ENCODE results near the gene REEP3. TPM values are rescaled to one million over a fixed set of nuclear protein-coding genes. Genes with fewer than 3 reads are reported as not detected.

REEP3 gene, protein sequence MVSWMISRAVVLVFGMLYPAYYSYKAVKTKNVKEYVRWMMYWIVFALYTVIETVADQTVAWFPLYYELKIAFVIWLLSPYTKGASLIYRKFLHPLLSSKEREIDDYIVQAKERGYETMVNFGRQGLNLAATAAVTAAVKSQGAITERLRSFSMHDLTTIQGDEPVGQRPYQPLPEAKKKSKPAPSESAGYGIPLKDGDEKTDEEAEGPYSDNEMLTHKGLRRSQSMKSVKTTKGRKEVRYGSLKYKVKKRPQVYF
- total RNA-seq (11.9 TPM), polyA plus RNA-seq (11.2 TPM)
- long read RNA-seq, donor 1 = 0 reads
- long read RNA-seq, donor 2 = 0 reads
- long read RNA-seq, donor 3, full-length matches to known transcripts = 5 of 5 reads
- long read RNA-seq, donor 3, partial matches to known transcripts = 0 of 5 reads
- long read RNA-seq, donor 3, other reads (novel, unspliced or antisense) = 0 of 5 reads
- long read RNA-seq, donor 4, full-length matches to known transcripts = 1 of 1 reads
- long read RNA-seq, donor 4, partial matches to known transcripts = 0 of 1 reads
- long read RNA-seq, donor 4, other reads (novel, unspliced or antisense) = 0 of 1 reads
- long read RNA-seq, donor 5, full-length matches to known transcripts = 5 of 5 reads
- long read RNA-seq, donor 5, partial matches to known transcripts = 0 of 5 reads
- long read RNA-seq, donor 5, other reads (novel, unspliced or antisense) = 0 of 5 reads
- long read RNA-seq, donor 6, full-length matches to known transcripts = 1 of 1 reads
- long read RNA-seq, donor 6, partial matches to known transcripts = 0 of 1 reads
- long read RNA-seq, donor 6, other reads (novel, unspliced or antisense) = 0 of 1 reads
- long read RNA-seq, donor 7, full-length matches to known transcripts = 7 of 7 reads
- long read RNA-seq, donor 7, partial matches to known transcripts = 0 of 7 reads
- long read RNA-seq, donor 7, other reads (novel, unspliced or antisense) = 0 of 7 reads
- long read RNA-seq, donor 8, full-length matches to known transcripts = 2 of 2 reads
- long read RNA-seq, donor 8, partial matches to known transcripts = 0 of 2 reads
- long read RNA-seq, donor 8, other reads (novel, unspliced or antisense) = 0 of 2 reads
- long read RNA-seq, donor 9, full-length matches to known transcripts = 1 of 1 reads
- long read RNA-seq, donor 9, partial matches to known transcripts = 0 of 1 reads
- long read RNA-seq, donor 9, other reads (novel, unspliced or antisense) = 0 of 1 reads
- long read RNA-seq, donor 10, full-length matches to known transcripts = 7 of 7 reads
- long read RNA-seq, donor 10, partial matches to known transcripts = 0 of 7 reads
- long read RNA-seq, donor 10, other reads (novel, unspliced or antisense) = 0 of 7 reads

DNA sequence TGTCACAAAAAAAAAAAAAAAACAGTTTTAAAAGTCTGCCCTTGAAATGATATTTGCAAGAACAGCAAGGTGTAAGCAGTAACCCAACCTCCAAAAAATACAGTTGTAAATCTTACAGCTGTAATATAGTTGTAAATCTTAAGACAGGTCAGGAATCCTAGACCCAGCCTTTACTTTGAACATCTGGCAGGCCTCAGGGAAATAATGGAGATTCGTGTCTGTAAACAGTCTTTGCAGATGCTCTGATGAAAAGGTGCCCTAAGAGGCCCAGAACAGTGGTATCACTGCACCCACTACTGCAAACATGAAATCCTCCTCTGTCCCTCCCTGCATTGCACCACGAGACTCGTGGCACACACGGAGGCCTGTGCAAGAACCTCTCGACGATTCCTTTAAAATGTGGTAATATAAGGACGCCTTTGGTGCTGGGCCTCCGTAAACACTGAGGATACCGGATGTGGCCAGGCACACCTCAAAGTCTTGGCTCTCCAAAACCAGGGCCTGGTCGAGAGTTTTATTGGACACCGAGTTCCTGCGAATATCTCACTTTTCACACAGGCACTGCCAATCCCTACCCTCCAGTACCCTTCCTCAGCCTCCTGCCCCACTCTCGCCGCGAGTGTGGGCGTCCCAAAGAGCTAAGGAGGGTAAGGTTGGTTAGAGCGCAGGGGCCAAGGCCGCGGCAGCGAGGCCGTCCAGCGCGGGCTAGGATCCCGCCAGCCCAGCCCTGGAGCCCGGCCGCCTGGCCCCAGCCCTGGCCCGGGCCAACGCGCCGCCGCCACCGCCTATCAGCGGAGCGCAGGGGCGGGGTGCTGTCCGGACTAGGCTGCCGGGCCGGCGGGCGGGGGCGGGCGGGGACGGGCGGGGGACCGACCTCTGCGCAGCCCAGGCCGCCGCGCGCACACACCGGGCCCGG, at the start of gene REEP3:
Gene REEP3, plus strand, starts transcription at position 902 of the 916 bp plus-strand sequence. CDS start 145 bp downstream, outside the sequence.
- peak in 7 of 9 donors; percentile 21 to 68 (median 38) for DNase-seq (ENCODE audit: low read depth in 6 of 9, low spot score in 9 of 9)
- Histone ChIP-seq H3K9me3 (ENCODE audit: control insufficient read depth in 2 of 2, insufficient read depth in 1 of 2, low read length in 1 of 2) (peaks cover 0 to 4% of the 10 kb centered on the region in 2 donors), H3K4me1 (ENCODE audit: control insufficient read depth in 2 of 2, insufficient read depth in 2 of 2, low read length in 2 of 2) (peaks cover 3 to 8% of the 10 kb centered on the region in 2 donors), H3K4me3 (ENCODE audit: low read length in 2 of 2) (peak within 1 kb of the TSS; percentile 76 to 95), H3K27me3 (ENCODE audit: control insufficient read depth in 2 of 2, insufficient read depth in 1 of 2, low read length in 1 of 2) (no peaks in the 10 kb centered on the region), H3K27ac (ENCODE audit: low read depth in 1 of 2, low read length in 1 of 2) (peak within 1 kb of the TSS; percentile 89 to 92), H3K36me3 (ENCODE audit: control insufficient read depth in 2 of 2, insufficient read depth in 2 of 2, low read length in 1 of 2) (no peaks in the 10 kb centered on the region)
- 11% methylated on average over 51 of the region's 52 CpGs for WGBS

- no peak overlapping the region for H3K4me3 ChIP-seq (ENCODE audit: low read length in 2 of 2)
- WGBS = 97% methylated on average over 8 of the region's 8 CpGs
These were observed 46.7 kb upstream of the REEP3 start for GRCh38 chr10:63474488-63474887.

DNA sequence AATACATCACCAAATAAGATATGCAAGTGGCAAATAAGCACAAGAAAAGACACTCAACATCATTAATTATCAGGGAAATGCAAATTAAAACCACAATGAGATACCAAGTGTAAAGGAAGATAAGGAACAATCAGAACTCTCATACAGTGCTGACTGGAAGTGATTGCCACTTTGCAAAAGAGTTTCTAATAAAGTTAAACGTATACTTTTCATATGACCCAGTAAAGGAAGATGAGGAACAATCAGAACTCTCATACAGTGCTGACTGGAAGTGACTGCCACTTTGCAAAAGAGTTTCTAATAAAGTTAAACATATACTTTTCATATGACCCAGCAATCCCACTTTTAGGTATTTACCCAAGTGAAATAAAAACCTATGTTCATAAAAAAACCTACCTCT, 43.3 kb upstream of the REEP3 start:
- no peaks in the 10 kb centered on the region for H3K27me3 ChIP-seq (ENCODE audit: control insufficient read depth in 2 of 2, insufficient read depth in 1 of 2, low read length in 1 of 2)
- H3K4me3 ChIP-seq (ENCODE audit: low read length in 2 of 2) = no peak overlapping the region
- H3K4me1 ChIP-seq (ENCODE audit: control insufficient read depth in 2 of 2, insufficient read depth in 2 of 2, low read length in 2 of 2) = no peaks in the 10 kb centered on the region
- H3K27ac ChIP-seq (ENCODE audit: low read depth in 1 of 2, low read length in 1 of 2) = no peak overlapping the region
- WGBS = 95% methylated on average over 1 of the region's 1 CpG
- DNase-seq (ENCODE audit: low read depth in 6 of 9, low spot score in 9 of 9) = no peak
- H3K36me3 ChIP-seq (ENCODE audit: control insufficient read depth in 2 of 2, insufficient read depth in 2 of 2, low read length in 1 of 2) = no peaks in the 10 kb centered on the region
- no peaks in the 10 kb centered on the region for H3K9me3 ChIP-seq (ENCODE audit: control insufficient read depth in 2 of 2, insufficient read depth in 1 of 2, low read length in 1 of 2)

More at GRCh38 chr10:63474488-63474887, 46.7 kb upstream of the REEP3 start:
- H3K36me3 ChIP-seq (ENCODE audit: control insufficient read depth in 2 of 2, insufficient read depth in 2 of 2, low read length in 1 of 2) = no peaks in the 10 kb centered on the region
- H3K4me1 ChIP-seq (ENCODE audit: control insufficient read depth in 2 of 2, insufficient read depth in 2 of 2, low read length in 2 of 2) = no peaks in the 10 kb centered on the region
- DNase-seq (ENCODE audit: low read depth in 6 of 9, low spot score in 9 of 9) = no peak
- H3K9me3 ChIP-seq (ENCODE audit: control insufficient read depth in 2 of 2, insufficient read depth in 1 of 2, low read length in 1 of 2) = no peaks in the 10 kb centered on the region
- no peak overlapping the region for H3K27ac ChIP-seq (ENCODE audit: low read depth in 1 of 2, low read length in 1 of 2)
- no peaks in the 10 kb centered on the region for H3K27me3 ChIP-seq (ENCODE audit: control insufficient read depth in 2 of 2, insufficient read depth in 1 of 2, low read length in 1 of 2)

DNA sequence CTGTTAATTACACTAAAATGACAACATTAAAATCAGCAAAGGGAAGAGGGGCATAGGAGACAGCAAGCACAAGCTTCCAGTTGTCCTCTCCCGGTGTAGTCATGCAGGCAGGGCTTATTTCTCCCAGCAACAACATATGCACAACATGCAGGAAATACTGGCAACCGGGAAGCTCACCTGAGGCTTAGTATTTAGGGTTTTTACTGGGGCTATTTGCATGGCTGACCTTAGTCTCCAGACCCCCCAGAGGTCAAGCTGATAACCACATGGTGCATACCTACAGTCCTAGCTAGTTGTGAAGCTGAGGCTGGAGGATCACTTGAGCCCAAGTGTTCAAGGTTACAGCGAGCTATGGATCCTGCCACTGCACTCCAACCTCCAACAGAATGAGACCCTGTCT, 42.6 kb upstream of the REEP3 start:
- DNase-seq (ENCODE audit: low read depth in 6 of 9, low spot score in 9 of 9) = no peak
- Histone ChIP-seq H3K4me1 (ENCODE audit: control insufficient read depth in 2 of 2, insufficient read depth in 2 of 2, low read length in 2 of 2) (no peaks in the 10 kb centered on the region), H3K9me3 (ENCODE audit: control insufficient read depth in 2 of 2, insufficient read depth in 1 of 2, low read length in 1 of 2) (no peaks in the 10 kb centered on the region), H3K27me3 (ENCODE audit: control insufficient read depth in 2 of 2, insufficient read depth in 1 of 2, low read length in 1 of 2) (no peaks in the 10 kb centered on the region), H3K36me3 (ENCODE audit: control insufficient read depth in 2 of 2, insufficient read depth in 2 of 2, low read length in 1 of 2) (no peaks in the 10 kb centered on the region), H3K27ac (ENCODE audit: low read depth in 1 of 2, low read length in 1 of 2) (no peak overlapping the region), H3K4me3 (ENCODE audit: low read length in 2 of 2) (no peak overlapping the region)
- WGBS = 97% methylated on average over 3 of the region's 3 CpGs

DNA sequence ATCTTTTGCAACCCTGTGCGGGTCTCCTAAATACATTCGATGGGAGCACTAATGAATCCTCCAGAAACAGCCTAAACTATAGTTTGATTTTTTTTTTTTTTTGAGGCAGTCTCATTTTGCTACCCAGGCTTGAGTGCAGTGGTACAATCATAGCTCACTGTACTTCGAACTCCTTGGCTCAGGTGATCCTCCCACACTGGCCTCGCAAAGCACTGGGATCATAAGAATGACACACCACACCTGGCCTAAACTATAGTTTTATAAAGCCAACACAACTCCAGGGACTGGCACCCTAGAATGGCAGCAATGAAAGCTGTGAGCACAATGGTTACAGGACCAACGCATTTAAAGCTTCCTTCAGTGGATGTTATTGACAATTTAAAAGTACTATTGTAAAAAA, 41.0 kb upstream of the REEP3 start:
- H3K36me3 ChIP-seq (ENCODE audit: control insufficient read depth in 2 of 2, insufficient read depth in 2 of 2, low read length in 1 of 2) = no peaks in the 10 kb centered on the region
- no peaks in the 10 kb centered on the region for H3K9me3 ChIP-seq (ENCODE audit: control insufficient read depth in 2 of 2, insufficient read depth in 1 of 2, low read length in 1 of 2)
- no peak overlapping the region for H3K4me3 ChIP-seq (ENCODE audit: low read length in 2 of 2)
- no peaks in the 10 kb centered on the region for H3K4me1 ChIP-seq (ENCODE audit: control insufficient read depth in 2 of 2, insufficient read depth in 2 of 2, low read length in 2 of 2)
- WGBS = 98% methylated on average over 5 of the region's 5 CpGs
- DNase-seq (ENCODE audit: low read depth in 6 of 9, low spot score in 9 of 9) = no peak
- H3K27ac ChIP-seq (ENCODE audit: low read depth in 1 of 2, low read length in 1 of 2) = no peak overlapping the region
- no peaks in the 10 kb centered on the region for H3K27me3 ChIP-seq (ENCODE audit: control insufficient read depth in 2 of 2, insufficient read depth in 1 of 2, low read length in 1 of 2)

GRCh38 chr10:63481815-63482421, 39.3 kb upstream of the REEP3 start:
- Histone ChIP-seq H3K27me3 (ENCODE audit: control insufficient read depth in 2 of 2, insufficient read depth in 1 of 2, low read length in 1 of 2) (no peaks in the 10 kb centered on the region), H3K4me1 (ENCODE audit: control insufficient read depth in 2 of 2, insufficient read depth in 2 of 2, low read length in 2 of 2) (no peaks in the 10 kb centered on the region), H3K27ac (ENCODE audit: low read depth in 1 of 2, low read length in 1 of 2) (no peak overlapping the region), H3K4me3 (ENCODE audit: low read length in 2 of 2) (no peak overlapping the region), H3K36me3 (ENCODE audit: control insufficient read depth in 2 of 2, insufficient read depth in 2 of 2, low read length in 1 of 2) (no peaks in the 10 kb centered on the region), H3K9me3 (ENCODE audit: control insufficient read depth in 2 of 2, insufficient read depth in 1 of 2, low read length in 1 of 2) (no peaks in the 10 kb centered on the region)
- WGBS = 96% methylated on average over 6 of the region's 6 CpGs
- DNase-seq (ENCODE audit: low read depth in 6 of 9, low spot score in 9 of 9) = no peak

GRCh38 chr10:63483983-63484382, 37.2 kb upstream of the REEP3 start:
- WGBS = 100% methylated on average over 1 of the region's 1 CpG
- no peaks in the 10 kb centered on the region for H3K36me3 ChIP-seq (ENCODE audit: control insufficient read depth in 2 of 2, insufficient read depth in 2 of 2, low read length in 1 of 2)
- H3K9me3 ChIP-seq (ENCODE audit: control insufficient read depth in 2 of 2, insufficient read depth in 1 of 2, low read length in 1 of 2) = no peaks in the 10 kb centered on the region
- H3K4me1 ChIP-seq (ENCODE audit: control insufficient read depth in 2 of 2, insufficient read depth in 2 of 2, low read length in 2 of 2) = no peaks in the 10 kb centered on the region
- H3K4me3 ChIP-seq (ENCODE audit: low read length in 2 of 2) = no peak overlapping the region
- no peak overlapping the region for H3K27ac ChIP-seq (ENCODE audit: low read depth in 1 of 2, low read length in 1 of 2)
- DNase-seq (ENCODE audit: low read depth in 6 of 9, low spot score in 9 of 9) = no peak
- H3K27me3 ChIP-seq (ENCODE audit: control insufficient read depth in 2 of 2, insufficient read depth in 1 of 2, low read length in 1 of 2) = no peaks in the 10 kb centered on the region

DNA sequence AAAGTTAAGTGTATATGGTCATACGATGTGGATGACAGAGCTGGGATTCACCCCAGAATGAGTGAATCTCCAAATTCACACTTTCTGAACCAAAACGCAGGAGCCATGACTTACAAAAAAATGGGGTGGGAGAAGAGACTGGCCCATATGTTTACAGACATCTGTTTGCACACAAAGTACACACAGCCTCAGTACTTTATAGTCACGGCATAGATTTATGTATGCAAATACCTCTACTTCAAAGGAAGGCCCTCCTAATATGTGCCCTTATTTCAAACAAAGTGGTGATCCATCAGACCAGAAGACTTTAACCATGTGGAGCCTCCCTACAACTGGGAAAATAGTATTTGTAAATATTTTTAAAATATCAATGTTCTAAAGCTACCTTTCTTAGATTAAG, 33.2 kb upstream of the REEP3 start:
- Histone ChIP-seq H3K36me3 (ENCODE audit: control insufficient read depth in 2 of 2, insufficient read depth in 2 of 2, low read length in 1 of 2) (no peaks in the 10 kb centered on the region), H3K4me1 (ENCODE audit: control insufficient read depth in 2 of 2, insufficient read depth in 2 of 2, low read length in 2 of 2) (no peaks in the 10 kb centered on the region), H3K9me3 (ENCODE audit: control insufficient read depth in 2 of 2, insufficient read depth in 1 of 2, low read length in 1 of 2) (peaks cover 0 to 5% of the 10 kb centered on the region in 2 donors), H3K27me3 (ENCODE audit: control insufficient read depth in 2 of 2, insufficient read depth in 1 of 2, low read length in 1 of 2) (no peaks in the 10 kb centered on the region), H3K4me3 (ENCODE audit: low read length in 2 of 2) (no peak overlapping the region), H3K27ac (ENCODE audit: low read depth in 1 of 2, low read length in 1 of 2) (no peak overlapping the region)
- 99% methylated on average over 3 of the region's 3 CpGs for WGBS
- no peak for DNase-seq (ENCODE audit: low read depth in 6 of 9, low spot score in 9 of 9)

Data from thymus (tissue), 14 donors.